K562 (cell line): ENCODE data around the gene C2orf76.

ENCODE experiments used
- CTBP1 ChIP-seq: fragments of 450-650 bp; IDR thresholded peaks from 2 replicates; pipeline ENCODE4 v1.6.1; 2016; ENCODE audit warnings: borderline replicate concordance
- EP300 ChIP-seq: IDR thresholded peaks from 2 replicates; pipeline ENCODE4 v1.6.1; 2012; ENCODE audit warnings: low read length, improper control_type of control experiment
- MAZ ChIP-seq, 2 experiments: fragments of 450-650 bp in 1 of 2; sonication (generic) in 1 of 2; formaldehyde crosslinking; IDR thresholded peaks in 1 of 2; conservative IDR thresholded peaks in 1 of 2; 2 replicates each; pipeline versions ENCODE4 v1.4.0 to v1.5.0; 2020; ENCODE audit warnings: mild to moderate bottlenecking in 1 of 2, missing genetic modification reagents in 1 of 2
- POLR2AphosphoS5 ChIP-seq: IDR thresholded peaks from 2 replicates; pipeline ENCODE4 v1.6.1; 2011; ENCODE audit warnings: mild to moderate bottlenecking, low read depth, low read length, moderate library complexity; ENCODE audit not compliant: control insufficient read depth, insufficient read depth
- ZC3H4 ChIP-seq: sonication (generic); formaldehyde crosslinking; IDR thresholded peaks from 2 replicates; pipeline ENCODE4 v1.9.0; 2021; ENCODE audit warnings: missing genetic modification reagents, borderline replicate concordance

DNA sequence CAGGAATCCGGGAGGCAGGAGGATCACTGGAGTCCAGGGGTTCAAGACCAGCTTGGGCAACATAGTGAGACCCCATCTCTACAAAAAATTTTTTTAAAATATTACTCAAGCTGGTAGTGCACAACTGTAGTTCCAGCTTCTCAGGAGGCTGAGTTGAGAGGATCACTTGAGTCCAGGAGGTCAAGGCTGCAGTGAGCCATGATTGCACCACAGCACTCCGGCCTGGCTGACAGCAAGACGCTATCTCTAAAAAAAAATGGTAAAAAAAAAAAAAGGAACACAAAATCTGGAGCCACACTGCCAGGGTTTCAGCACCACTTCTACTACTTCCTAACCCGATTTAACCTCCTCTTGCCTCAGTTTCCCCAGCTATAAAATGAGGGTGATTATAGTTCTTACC is 86.0 kb downstream of the C2orf76 start:
- TF ChIP-seq POLR2AphosphoS5 (no peak), ZC3H4 (no peak), MAZ (CRISPR knock-in tag; conservative IDR thresholded peaks at IDR 0.05 in 1 of 2, IDR thresholded peaks at IDR 0.05 in 1 of 2) (no peak), EP300 (no peak), CTBP1 (no peak)
